Prostate gland (tissue), 2 donors: Measurements from ENCODE around the gene AMD1.

ENCODE experiments used
- CTCF ChIP-seq, 4 experiments: fragments of 200-600 bp in 2 of 4; fragments of 450-650 bp in 2 of 4; sonication (generic) in 2 of 4; IDR thresholded peaks; 1 replicate in 3 of 4; 2 replicates in 1 of 4; pipeline ENCODE4 v1.5.1; 2016 to 2019; ENCODE audit warnings: antibody characterized with exemption in 4 of 4, mild to moderate bottlenecking in 2 of 4, moderate library complexity in 2 of 4
- POLR2A ChIP-seq: fragments of 450-650 bp; IDR thresholded peaks from one replicate; pipeline ENCODE4 v1.6.1; 2016; ENCODE audit warnings: antibody characterized with exemption, mild to moderate bottlenecking
- POLR2AphosphoS5 ChIP-seq: sonication (generic); formaldehyde crosslinking; IDR thresholded peaks from one replicate; pipeline ENCODE4 v1.6.1; 2017; ENCODE audit warnings: antibody characterized with exemption

- TF ChIP-seq CTCF (IDR thresholded peaks at IDR 0.05) (no peak), POLR2A (no peak), POLR2AphosphoS5 (peak; percentile 89)
Observed at GRCh38 chr6:110930781-110931180, 56.2 kb downstream of the AMD1 start.
